GM12878 (cell line): ENCODE data around the gene CSMD2. TPM values are rescaled to one million over a fixed set of nuclear protein-coding genes. Genes with fewer than 3 reads are reported as not detected.

Experiments
- ATAC-seq: fragments of 200-7000 bp; cut with Tn5 transposase; 3 replicates; pipeline ENCODE4 v1.9.1; 2020; ENCODE audit warnings: mild to moderate bottlenecking, moderate library complexity
- BruUV-seq: library from RNA; stranded (reverse); fragments of 400-500 nt; replicated peaks from 2 replicates; lab custom pipeline; 2021; lab: Mats Ljungman, UMichigan
- CTCF ChIA-PET: fragments of 300-600 bp; sonication (Branson Sonifier 250); formaldehyde crosslinking; extraction: SDS; loops from one replicate; lab custom pipeline; 2021; ENCODE audit warnings: inconsistent platforms; lab: Yijun Ruan, JAX
- POLR2A ChIA-PET: fragments of 350-600 bp; formaldehyde crosslinking; extraction: SDS; loops from one replicate; lab custom pipeline; 2021; ENCODE audit warnings: inconsistent platforms; lab: Charles Lee
- RAD21 ChIA-PET: fragments of 300-600 bp; sonication (Branson Sonifier 250); formaldehyde crosslinking; loops from one replicate; lab custom pipeline; 2023; ENCODE audit warnings: antibody characterized with exemption; ENCODE audit not compliant: unreplicated experiment; lab: Charles Lee
- SMC1A ChIA-PET: fragments of 300-600 bp; sonication (Branson Sonifier 250); formaldehyde crosslinking; loops from one replicate; lab custom pipeline; 2023; ENCODE audit not compliant: unreplicated experiment, uncharacterized antibody; lab: Charles Lee
- DNase-seq: peaks from one replicate; pipeline ENCODE4 v3.0.0-alpha.2; 2011; ENCODE audit warnings: low read depth, low spot score
- FAIRE-seq: peaks from 3 replicates; lab custom pipeline; 2011; peaks lifted over from hg19 to GRCh38; lab: Jason Lieb, UNC
- H2AFZ ChIP-seq: 2 replicates; pipeline ENCODE4 v1.6.0; 2011; ENCODE audit warnings: low read depth, low read length, control low read depth; ENCODE audit not compliant: control insufficient read depth
- H3K27ac ChIP-seq: 2 replicates; pipeline ENCODE4 v1.5.1; 2011; ENCODE audit warnings: control low read depth; ENCODE audit not compliant: control insufficient read depth, insufficient read depth
- H3K27me3 ChIP-seq, 2 experiments: replicated peaks in 1 of 2; 2 replicates each; pipeline versions ENCODE4 v1.6.0 to v1.6.1; 2011; ENCODE audit warnings: low read length in 1 of 2; ENCODE audit not compliant: control insufficient read depth in 2 of 2, insufficient read depth in 2 of 2
- H3K36me3 ChIP-seq, 2 experiments: 2 replicates each; pipeline ENCODE4 v1.5.1; 2011; ENCODE audit warnings: low read length in 1 of 2; ENCODE audit not compliant: control insufficient read depth in 2 of 2, insufficient read depth in 2 of 2
- H3K4me1 ChIP-seq: 2 replicates; pipeline ENCODE4 v1.6.1; 2011; ENCODE audit warnings: mild to moderate bottlenecking, low read length, moderate library complexity, mixed read lengths; ENCODE audit not compliant: control insufficient read depth, insufficient read depth
- H3K4me2 ChIP-seq: 2 replicates; pipeline ENCODE4 v1.6.0; 2011; ENCODE audit warnings: control low read depth; ENCODE audit not compliant: control insufficient read depth, insufficient read depth
- H3K4me3 ChIP-seq: fragments of 200-600 bp; sonication (generic); 2 replicates; pipeline ENCODE4 v1.5.1; 2016
- H3K79me2 ChIP-seq: 2 replicates; pipeline ENCODE4 v1.6.0; 2011; ENCODE audit warnings: low read length; ENCODE audit not compliant: control insufficient read depth, insufficient read depth
- H3K9ac ChIP-seq: 2 replicates; pipeline ENCODE4 v1.8.0; 2011; ENCODE audit warnings: low read length, control low read depth, mixed read lengths; ENCODE audit not compliant: control insufficient read depth, insufficient read depth
- H3K9me3 ChIP-seq: replicated peaks from 3 replicates; pipeline ENCODE4 v1.5.1; 2011; ENCODE audit warnings: mild to moderate bottlenecking, low read length; ENCODE audit not compliant: control insufficient read depth, insufficient read depth
- H4K20me1 ChIP-seq: 2 replicates; pipeline ENCODE4 v1.6.0; 2011; ENCODE audit not compliant: control insufficient read depth, insufficient read depth
- CHD2 ChIP-seq: IDR thresholded peaks from 2 replicates; pipeline ENCODE4 v1.6.1; 2011; ENCODE audit warnings: low read depth, low read length, improper control_type of control experiment, borderline replicate concordance
- EGR1 ChIP-seq, 2 experiments: IDR thresholded peaks; 1 replicate in 1 of 2; 2 replicates in 1 of 2; pipeline ENCODE4 v1.6.1; 2011 to 2012; ENCODE audit warnings: low read depth in 2 of 2, low read length in 2 of 2, borderline replicate concordance in 1 of 2, mild to moderate bottlenecking in 1 of 2, moderate library complexity in 1 of 2
- MEF2B ChIP-seq: fragments of 450-650 bp; IDR thresholded peaks from 2 replicates; pipeline ENCODE4 v1.6.1; 2018; ENCODE audit warnings: mild to moderate bottlenecking, moderate library complexity; ENCODE audit not compliant: partially characterized antibody, poor library complexity, severe bottlenecking
- RB1 ChIP-seq: fragments of 450-650 bp; formaldehyde crosslinking; IDR thresholded peaks from 2 replicates; pipeline ENCODE4 v1.6.1; 2017; ENCODE audit warnings: mild to moderate bottlenecking, borderline replicate concordance
- TCF12 ChIP-seq: IDR thresholded peaks from 2 replicates; pipeline ENCODE4 v1.6.1; 2011; ENCODE audit warnings: low read depth, mild to moderate bottlenecking, low read length
- WGBS: methylation state at CpG from one replicate; pipeline ENCODE4 v1.1.6; 2016; ENCODE audit warnings: low lambda C conversion rate; ENCODE audit not compliant: insufficient replicate concordance, insufficient coverage; ENCODE audit errors: missing lambda C conversion rate; 5-methylcytosine and 5-hydroxymethylcytosine counted together
- in situ Hi-C: fragments of 300-500 bp; cut with MboI; formaldehyde crosslinking; loops from 9 replicates; pipeline ENCODE4 v1.14.3; 2018; ENCODE audit warnings: mixed read lengths
- intact Hi-C: fragments of 100-400 bp; cut with micrococcal nuclease; formaldehyde crosslinking; loops from one replicate; pipeline ENCODE4 v1.14.2; 2022; ENCODE audit not compliant: unreplicated experiment
- polyA plus RNA-seq, 11 experiments: library from polyadenylated mRNA; depleted of rRNA in 4 of 11; unstranded in 6 of 11; stranded (reverse) in 5 of 11; fragments of >200 nt; fragmentation: Nextera tagmentation in 4 of 11; fragmentation: Illumina TruSeq in 1 of 11; extraction: Ambion mirVana in 4 of 11; extraction: Trizol in 1 of 11; gene quantifications; 1 replicate in 1 of 11; 2 replicates in 10 of 11; pipeline versions ENCODE4 v1.2.1 to v1.2.3, GENCODE V29; 2011 to 2016; ENCODE audit warnings: inconsistent platforms in 2 of 11, missing spikeins in 2 of 11, low read depth in 1 of 11
- total RNA-seq, 4 experiments: library from RNA; depleted of rRNA in 3 of 4; stranded (reverse); fragments of >200 nt in 3 of 4; fragmentation: Illumina TruSeq in 1 of 4; extraction: Trizol in 1 of 4; gene quantifications; 2 replicates each; pipeline versions ENCODE4 v1.2.1 to v1.2.3, GENCODE V29; 2013 to 2021
- TF ChIP-seq, protein P1 (sequence below): fragments of 450-650 bp; IDR thresholded peaks from 2 replicates; pipeline ENCODE4 v1.6.1; 2016; ENCODE audit warnings: mild to moderate bottlenecking, moderate library complexity, borderline replicate concordance
- TF ChIP-seq, protein P2 (sequence below): fragments of 450-650 bp; IDR thresholded peaks from 2 replicates; pipeline ENCODE4 v1.6.1; 2018; ENCODE audit warnings: borderline replicate concordance, mild to moderate bottlenecking; ENCODE audit not compliant: partially characterized antibody

The CSMD2 gene
- total and polyA plus RNA-seq, 10 of the 15 experiments (the other 5 are each of a cell fraction or from before 2014, with no cell fraction given) = under 0.01 TPM; not detected in 9

DNA sequence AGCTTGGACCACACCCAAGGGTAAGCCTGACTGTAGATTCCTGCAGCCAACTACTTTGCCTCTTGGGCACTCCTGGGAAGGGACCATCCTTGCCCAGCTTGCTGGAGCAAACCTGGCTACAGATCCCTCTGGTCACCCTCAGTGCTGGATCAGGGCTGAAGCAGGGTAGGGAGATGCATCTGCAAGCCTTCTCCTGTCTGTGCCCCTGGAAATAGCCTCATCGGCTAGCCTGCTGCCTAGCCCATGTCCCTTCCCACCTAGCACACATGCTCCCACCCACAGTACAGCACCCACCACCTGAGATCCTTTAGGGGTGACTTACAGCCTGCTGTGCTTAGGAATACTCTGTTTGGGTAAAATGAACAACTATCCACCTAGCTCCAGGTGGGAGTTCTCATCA lies 478.5 kb downstream of the CSMD2 start:
- H3K4me3 ChIP-seq = no peak overlapping the region
- FAIRE-seq (no peak), ATAC-seq (no peak), DNase-seq (no peak)
- no peak for TF ChIP-seq RB1
- no peak for TF ChIP-seq TCF12
- no peak for TF ChIP-seq EGR1 (IDR thresholded peaks at IDR 0.05; ENCODE audit: borderline replicate concordance in 1 of 2, low read depth in 2 of 2, low read length in 2 of 2)
- H3K9ac ChIP-seq = no peak overlapping the region
- intact Hi-C loops = no loop called here
- BruUV-seq = no TSS peak
- no peak overlapping the region for H2AFZ ChIP-seq
- ChIA-PET RAD21 (no interaction called here), SMC1A (interaction anchor here (0.7 kb wide), 1 partner anchor 22 kb away, joined by 3 read pairs; no protein-coding TSS in a partner anchor), POLR2A (no interaction called here), CTCF (no interaction called here)
- no peaks in the 10 kb centered on the region for H3K36me3 ChIP-seq
- in situ Hi-C loops = no loop called here
- H3K9me3 ChIP-seq = no peaks in the 10 kb centered on the region
- H3K79me2 ChIP-seq = no peaks in the 10 kb centered on the region
- no peaks in the 10 kb centered on the region for H3K4me1 ChIP-seq
- peaks cover 0 to 1% of the 10 kb centered on the region in 2 experiments; a peak in 2 of 4 replicates for H3K27me3 ChIP-seq
- WGBS = 0% methylated on average over 1 of the region's 1 CpG
- no peak overlapping the region for H3K27ac ChIP-seq
- no peaks in the 10 kb centered on the region for H4K20me1 ChIP-seq
- H3K4me2 ChIP-seq = no peak overlapping the region

DNA sequence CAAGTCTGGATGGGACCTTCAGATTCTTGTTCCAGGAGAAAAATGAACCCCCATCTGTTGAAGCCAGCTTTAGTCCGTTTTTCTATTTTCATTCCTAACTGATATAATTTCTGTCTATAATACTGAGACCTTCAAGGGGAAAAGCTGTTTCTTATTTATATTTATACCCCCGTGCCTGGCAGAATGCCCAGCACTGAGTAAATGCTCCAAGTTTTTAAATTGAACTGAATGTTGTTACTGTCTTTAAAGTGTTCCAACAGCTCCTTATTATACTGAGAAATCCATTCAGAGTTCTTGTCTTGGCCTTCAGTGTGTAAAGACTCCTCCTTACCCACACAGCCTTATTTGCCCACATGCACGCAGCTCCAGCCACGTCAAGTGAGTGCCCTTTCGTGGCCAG lies 479.8 kb downstream of the CSMD2 start:
- RAD21 ChIA-PET = no interaction called here
- no peak overlapping the region for H3K4me3 ChIP-seq
- POLR2A ChIA-PET = no interaction called here
- H3K4me1 ChIP-seq = no peaks in the 10 kb centered on the region
- DNase-seq = no peak
- in situ Hi-C loops (no loop called here), intact Hi-C loops (no loop called here)
- no peaks in the 10 kb centered on the region for H4K20me1 ChIP-seq
- H3K36me3 ChIP-seq = no peaks in the 10 kb centered on the region
- no peak overlapping the region for H2AFZ ChIP-seq
- H3K9me3 ChIP-seq = no peaks in the 10 kb centered on the region
- H3K27ac ChIP-seq = no peak overlapping the region
- no peaks in the 10 kb centered on the region for H3K79me2 ChIP-seq
- CTCF ChIA-PET = no interaction called here
- peaks cover 0 to 1% of the 10 kb centered on the region in 2 experiments; a peak in 2 of 4 replicates for H3K27me3 ChIP-seq
- no peak for FAIRE-seq
- BruUV-seq = no TSS peak
- no peak overlapping the region for H3K9ac ChIP-seq
- no peak for ATAC-seq
- H3K4me2 ChIP-seq = no peak overlapping the region
- SMC1A ChIA-PET = interaction anchor here (1.3 kb wide), 1 partner anchor 14 kb away, joined by 4 read pairs; no protein-coding TSS in a partner anchor
- 2% methylated on average over 5 of the region's 5 CpGs for WGBS
- TF ChIP-seq, protein P1, sequence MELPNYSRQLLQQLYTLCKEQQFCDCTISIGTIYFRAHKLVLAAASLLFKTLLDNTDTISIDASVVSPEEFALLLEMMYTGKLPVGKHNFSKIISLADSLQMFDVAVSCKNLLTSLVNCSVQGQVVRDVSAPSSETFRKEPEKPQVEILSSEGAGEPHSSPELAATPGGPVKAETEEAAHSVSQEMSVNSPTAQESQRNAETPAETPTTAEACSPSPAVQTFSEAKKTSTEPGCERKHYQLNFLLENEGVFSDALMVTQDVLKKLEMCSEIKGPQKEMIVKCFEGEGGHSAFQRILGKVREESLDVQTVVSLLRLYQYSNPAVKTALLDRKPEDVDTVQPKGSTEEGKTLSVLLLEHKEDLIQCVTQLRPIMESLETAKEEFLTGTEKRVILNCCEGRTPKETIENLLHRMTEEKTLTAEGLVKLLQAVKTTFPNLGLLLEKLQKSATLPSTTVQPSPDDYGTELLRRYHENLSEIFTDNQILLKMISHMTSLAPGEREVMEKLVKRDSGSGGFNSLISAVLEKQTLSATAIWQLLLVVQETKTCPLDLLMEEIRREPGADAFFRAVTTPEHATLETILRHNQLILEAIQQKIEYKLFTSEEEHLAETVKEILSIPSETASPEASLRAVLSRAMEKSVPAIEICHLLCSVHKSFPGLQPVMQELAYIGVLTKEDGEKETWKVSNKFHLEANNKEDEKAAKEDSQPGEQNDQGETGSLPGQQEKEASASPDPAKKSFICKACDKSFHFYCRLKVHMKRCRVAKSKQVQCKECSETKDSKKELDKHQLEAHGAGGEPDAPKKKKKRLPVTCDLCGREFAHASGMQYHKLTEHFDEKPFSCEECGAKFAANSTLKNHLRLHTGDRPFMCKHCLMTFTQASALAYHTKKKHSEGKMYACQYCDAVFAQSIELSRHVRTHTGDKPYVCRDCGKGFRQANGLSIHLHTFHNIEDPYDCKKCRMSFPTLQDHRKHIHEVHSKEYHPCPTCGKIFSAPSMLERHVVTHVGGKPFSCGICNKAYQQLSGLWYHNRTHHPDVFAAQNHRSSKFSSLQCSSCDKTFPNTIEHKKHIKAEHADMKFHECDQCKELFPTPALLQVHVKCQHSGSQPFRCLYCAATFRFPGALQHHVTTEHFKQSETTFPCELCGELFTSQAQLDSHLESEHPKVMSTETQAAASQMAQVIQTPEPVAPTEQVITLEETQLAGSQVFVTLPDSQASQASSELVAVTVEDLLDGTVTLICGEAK = no peak
- TF ChIP-seq CHD2 (no peak), MEF2B (no peak)
- TF ChIP-seq, protein P2, sequence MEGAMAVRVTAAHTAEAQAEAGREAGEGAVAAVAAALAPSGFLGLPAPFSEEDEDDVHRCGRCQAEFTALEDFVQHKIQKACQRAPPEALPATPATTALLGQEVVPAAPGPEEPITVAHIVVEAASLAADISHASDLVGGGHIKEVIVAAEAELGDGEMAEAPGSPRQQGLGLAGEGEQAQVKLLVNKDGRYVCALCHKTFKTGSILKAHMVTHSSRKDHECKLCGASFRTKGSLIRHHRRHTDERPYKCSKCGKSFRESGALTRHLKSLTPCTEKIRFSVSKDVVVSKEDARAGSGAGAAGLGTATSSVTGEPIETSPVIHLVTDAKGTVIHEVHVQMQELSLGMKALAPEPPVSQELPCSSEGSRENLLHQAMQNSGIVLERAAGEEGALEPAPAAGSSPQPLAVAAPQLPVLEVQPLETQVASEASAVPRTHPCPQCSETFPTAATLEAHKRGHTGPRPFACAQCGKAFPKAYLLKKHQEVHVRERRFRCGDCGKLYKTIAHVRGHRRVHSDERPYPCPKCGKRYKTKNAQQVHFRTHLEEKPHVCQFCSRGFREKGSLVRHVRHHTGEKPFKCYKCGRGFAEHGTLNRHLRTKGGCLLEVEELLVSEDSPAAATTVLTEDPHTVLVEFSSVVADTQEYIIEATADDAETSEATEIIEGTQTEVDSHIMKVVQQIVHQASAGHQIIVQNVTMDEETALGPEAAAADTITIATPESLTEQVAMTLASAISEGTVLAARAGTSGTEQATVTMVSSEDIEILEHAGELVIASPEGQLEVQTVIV = no peak
